Endometrial microvascular endothelial cells (primary cell): ENCODE data around the gene GOPC. TPM values are rescaled to one million over a fixed set of nuclear protein-coding genes. Genes with fewer than 3 reads are reported as not detected.

ENCODE experiments used
- in situ Hi-C: cut with HindIII; loops from 2 replicates; pipeline ENCODE4 v1.10.0; 2017; ENCODE audit warnings: low sequenced_read_pairs, low pct_unique_long_range_greater_than_20kb; ENCODE audit errors: inconsistent ontology term
- total RNA-seq: library from RNA; depleted of rRNA; stranded (reverse); fragments of >200 nt; gene quantifications from one replicate; pipeline ENCODE4 v1.2.3, GENCODE V29; 2015; ENCODE audit errors: inconsistent ontology term

GOPC gene
- total RNA-seq, 1 donor from 2014 or later = 22.5 TPM

DNA sequence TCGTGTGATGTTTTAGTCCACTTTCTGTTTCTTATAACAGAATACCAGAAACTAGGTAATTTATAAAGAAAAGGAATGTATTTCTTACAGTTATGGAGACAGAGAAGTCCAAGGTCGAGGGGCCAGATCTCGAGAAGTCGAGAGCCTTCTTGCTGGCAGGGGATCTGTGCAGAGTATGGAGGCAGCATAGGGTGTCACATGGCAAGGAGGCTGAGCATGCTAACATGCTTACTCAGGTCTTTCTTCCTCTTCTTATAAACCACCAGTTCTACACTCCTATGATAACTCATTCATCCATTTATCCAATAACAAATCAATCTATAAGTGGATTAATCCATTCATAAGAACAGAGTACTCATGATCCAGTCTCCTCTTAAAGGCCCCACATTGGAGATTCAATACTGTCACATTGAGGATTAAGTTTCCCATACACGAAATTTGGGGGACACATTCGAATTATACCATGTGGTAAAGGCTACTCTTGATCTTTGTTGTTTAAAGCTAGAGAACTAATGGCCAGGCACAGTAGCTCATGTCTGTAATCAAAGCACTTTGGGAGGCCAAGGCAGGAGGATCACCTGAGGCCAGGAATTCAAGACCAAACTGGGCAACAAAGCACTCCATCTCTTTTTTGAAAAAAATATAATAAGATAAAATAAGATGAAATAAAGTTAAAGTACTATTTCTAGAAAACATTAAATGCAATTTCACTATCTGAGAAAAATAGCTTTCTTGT, 2.1 kb downstream of the GOPC start:
- in situ Hi-C loops = no loop called here

GRCh38 chr6:117597755-117598154, 4.6 kb downstream of the GOPC start:
- in situ Hi-C loops = no loop called here

- in situ Hi-C loops = no loop called here
These were observed 7.0 kb downstream of the GOPC start for GRCh38 chr6:117595099-117595923.

GRCh38 chr6:117592983-117593759, 9.1 kb downstream of the GOPC start:
- in situ Hi-C loops = no loop called here

- in situ Hi-C loops = no loop called here
These were observed 10.9 kb downstream of the GOPC start for GRCh38 chr6:117591405-117591804.

DNA sequence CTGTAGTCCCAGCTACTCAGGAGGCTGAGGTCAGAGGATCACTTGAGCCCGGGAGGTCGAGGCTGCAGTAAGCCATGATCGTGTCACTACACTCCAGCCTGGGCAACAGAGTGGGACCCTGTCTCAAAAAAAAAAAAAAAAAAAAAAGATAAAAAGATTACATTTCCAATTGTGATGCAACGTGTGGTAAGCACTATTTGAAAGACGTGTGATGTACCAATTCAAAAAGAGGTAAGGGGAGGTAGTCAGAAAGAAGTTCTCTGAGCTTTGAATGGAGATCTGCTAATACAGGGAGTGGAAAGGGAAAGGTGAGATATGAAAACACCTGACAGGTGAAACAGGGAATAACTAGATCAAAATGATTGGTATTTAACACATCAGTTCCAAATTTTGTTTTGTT, 11.9 kb downstream of the GOPC start:
- in situ Hi-C loops = no loop called here

DNA sequence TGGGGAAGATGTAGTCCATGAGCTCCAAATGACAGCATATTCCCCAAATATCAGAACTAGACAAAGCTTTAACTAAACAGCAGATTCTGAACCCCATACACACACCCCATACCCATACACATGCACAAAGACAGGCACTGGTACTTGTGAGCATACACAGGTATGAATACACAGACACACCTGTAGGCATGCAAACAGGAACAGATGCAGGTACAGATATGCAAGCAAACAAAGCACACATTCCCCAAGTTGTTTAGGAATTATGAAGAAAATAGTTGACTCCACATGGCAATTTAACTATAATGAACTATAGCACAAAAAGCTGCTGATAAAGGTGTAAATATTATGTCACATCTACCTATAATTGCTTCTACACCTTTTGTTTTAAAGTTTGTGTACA, 16.7 kb downstream of the GOPC start:
- in situ Hi-C loops = no loop called here

GRCh38 chr6:117574198-117574597, 28.1 kb downstream of the GOPC start:
- in situ Hi-C loops = no loop called here

DNA sequence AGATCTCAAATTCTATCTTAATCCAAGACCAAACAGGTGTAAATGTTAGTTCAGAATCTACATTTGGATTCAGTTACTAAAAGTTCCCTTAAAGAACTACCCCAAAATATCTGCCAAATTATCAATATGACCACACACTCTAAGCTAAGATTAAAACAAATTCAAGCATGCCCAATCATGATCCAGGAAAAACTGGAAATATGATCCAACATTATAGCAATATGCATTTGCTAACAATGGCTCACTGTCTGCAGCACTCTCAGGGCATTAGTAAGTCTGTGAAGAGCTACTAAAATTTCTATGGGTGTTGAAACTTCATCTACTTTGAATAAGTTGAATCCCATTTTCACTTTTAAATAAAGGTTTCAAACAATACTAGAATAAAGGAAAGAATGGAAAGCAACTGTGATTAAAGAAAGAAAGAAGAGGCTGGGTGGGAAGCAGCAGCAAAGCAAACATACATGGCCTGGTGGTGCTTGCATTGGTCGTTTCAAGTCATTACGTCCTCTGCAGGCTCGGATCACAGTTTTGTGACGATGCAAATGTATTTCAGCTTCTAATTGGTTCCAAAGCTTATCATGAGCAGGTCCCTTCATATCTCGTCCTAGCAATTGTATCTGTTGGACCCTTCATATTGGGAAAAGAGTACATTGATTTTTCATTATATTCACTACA, 29.2 kb downstream of the GOPC start:
- in situ Hi-C loops = no loop called here

DNA sequence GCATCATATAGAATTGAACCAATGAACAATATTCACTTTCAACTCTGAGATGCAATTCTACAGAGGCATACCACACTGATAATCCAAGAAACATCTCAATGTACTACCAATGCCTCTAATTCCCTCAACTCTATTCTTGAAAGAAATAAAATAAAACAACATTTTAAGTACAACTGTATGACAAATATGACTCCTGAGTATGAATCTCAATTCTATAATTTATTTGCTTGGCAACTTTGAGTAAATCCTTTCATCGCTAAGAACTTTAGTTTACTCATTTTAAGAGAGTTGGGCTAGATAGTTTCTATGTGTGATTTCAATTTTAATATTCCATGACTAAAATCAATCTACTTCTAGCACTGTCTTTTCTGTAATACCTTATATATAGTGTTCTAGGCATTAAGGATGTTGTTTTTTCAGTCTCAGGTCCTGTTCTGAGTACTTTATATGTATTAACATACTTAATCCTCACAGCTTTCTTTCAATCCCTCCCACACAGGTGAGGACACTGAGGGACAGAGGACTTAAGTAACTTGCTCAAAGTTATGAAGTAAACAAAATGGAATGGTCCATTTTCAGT, 33.4 kb downstream of the GOPC start:
- in situ Hi-C loops = no loop called here

- in situ Hi-C loops = no loop called here
These were observed 34.1 kb downstream of the GOPC start for GRCh38 chr6:117568247-117568646.

DNA sequence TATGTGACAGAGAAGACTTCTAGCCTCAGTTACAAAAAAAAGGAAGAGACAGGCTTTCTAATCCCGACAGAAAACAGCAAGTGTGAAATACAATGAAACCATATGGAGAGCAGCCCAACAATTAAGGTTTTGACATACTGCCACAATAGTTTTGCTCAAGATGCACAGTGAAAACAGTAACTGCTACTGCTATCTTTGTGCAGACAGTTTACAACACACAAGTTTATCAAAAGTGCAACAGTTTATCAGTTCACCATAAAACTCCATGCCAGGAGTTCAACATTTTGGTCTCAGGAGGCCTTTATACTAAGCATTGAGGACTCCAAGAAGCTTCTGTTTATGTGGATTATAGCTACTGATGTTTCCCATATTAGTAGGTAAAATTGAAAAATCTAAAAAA, 37.6 kb downstream of the GOPC start:
- in situ Hi-C loops = no loop called here

DNA sequence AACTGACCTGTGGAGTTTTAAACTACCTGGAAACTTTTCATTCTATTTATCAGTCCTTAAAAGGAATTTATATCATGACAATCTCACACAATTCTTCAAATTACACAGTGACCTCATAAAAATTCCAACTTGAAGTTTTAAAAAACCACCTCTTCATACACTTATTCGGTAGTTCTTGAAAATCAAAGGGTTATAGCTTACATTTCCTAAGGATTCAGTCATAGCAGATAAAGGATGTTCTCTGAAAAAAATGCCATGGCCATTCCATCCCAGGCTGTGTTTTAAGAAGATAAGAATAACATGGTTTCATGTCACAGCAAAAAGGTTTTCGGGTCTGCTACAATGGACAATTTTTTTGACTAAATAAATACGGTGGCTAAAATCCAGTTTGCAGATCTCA, 41.2 kb downstream of the GOPC start:
- in situ Hi-C loops = no loop called here

GRCh38 chr6:117559299-117559698, 43.0 kb downstream of the GOPC start:
- in situ Hi-C loops = no loop called here

GRCh38 chr6:117558818-117559217, 43.5 kb downstream of the GOPC start:
- in situ Hi-C loops = no loop called here

- in situ Hi-C loops = no loop called here
These were observed 44.4 kb downstream of the GOPC start for GRCh38 chr6:117557951-117558350.

- in situ Hi-C loops = no loop called here
These were observed 46.3 kb downstream of the GOPC start for GRCh38 chr6:117555882-117556498.

GRCh38 chr6:117555262-117555849, 47.0 kb downstream of the GOPC start:
- in situ Hi-C loops = no loop called here
